Head of caudate nucleus (tissue), 42 donors: Measurements from ENCODE around the gene ANTXR2.

Experiments
- DNase-seq, 42 donors: peaks; one replicate each; pipeline versions ENCODE4 v3.0.0 to v3.0.0-alpha.2; 2020 to 2021; ENCODE audit warnings: mixed read lengths in 7 of 42
- intact Hi-C: fragments of 100-400 bp; cut with DNase I; formaldehyde crosslinking; loops from one replicate; pipeline ENCODE4 v1.15.0; 2022

Gene ANTXR2

DNA sequence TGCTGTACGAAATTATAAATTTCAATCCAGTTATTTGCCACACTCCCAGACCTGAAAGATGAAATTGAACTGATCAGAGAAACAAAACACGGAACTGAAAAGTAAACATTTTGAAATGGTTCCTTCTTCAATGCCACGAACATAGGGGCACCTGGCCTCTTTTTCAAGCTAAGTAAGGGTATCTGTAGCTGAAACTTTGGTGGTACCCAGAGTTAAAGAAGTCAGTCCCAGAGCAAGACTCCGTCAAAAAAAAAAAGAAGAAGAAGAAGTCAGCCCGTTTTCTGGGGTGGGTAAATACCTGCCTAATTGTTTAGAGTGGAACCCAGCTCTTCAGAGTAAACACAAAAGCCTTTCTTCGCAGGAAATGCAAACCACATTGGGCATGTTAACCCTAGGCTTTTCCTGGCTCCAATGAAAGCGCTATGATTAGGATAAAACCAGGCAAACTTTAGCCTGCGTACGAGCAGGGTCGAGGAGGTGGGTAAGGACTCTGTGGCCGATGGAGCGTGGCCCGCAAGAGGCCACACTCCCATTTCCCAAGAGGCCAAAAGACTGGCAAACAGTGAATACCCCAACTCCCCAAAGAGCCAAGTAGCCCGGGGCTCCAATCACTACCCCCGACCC, 1.3 kb downstream of the ANTXR2 start:
- peak in 1 of 42 donors; percentile 43 for DNase-seq
- intact Hi-C loops, result no loop called here

DNA sequence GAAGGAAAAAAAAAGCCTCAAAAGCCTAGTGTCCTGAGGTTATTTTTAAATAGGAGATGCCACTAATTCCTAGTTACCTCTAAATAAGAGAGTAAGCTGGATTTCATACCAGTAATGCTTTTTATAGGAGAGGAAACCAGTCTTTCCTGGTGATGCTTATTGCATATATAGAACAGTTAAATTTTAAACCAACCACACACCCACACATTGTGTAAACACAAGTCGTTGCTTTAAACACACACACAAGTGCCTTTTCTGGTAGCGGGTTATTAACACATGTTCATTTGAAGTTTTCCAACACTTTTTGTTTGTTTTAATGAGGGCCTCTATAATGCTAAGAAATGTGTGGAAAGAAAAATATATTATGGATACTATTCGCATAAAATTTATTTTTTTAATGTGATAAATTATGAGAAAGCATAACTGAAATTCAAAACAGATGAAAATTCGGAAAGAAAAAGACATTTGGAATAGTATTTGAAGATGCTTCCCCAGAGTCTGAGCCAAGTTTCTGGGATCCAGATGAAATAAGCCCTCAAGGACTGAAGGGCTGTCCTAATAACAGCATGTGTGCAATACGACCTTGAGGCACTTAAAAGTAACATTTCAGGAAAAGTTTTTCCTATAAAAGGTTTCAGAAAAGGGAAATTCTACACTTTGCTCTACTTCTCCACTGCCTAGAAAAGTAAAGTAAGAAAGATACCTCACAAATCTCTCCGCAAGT, 2.0 kb downstream of the ANTXR2 start:
- intact Hi-C loops, result no loop called here
- DNase-seq, result no peak

DNA sequence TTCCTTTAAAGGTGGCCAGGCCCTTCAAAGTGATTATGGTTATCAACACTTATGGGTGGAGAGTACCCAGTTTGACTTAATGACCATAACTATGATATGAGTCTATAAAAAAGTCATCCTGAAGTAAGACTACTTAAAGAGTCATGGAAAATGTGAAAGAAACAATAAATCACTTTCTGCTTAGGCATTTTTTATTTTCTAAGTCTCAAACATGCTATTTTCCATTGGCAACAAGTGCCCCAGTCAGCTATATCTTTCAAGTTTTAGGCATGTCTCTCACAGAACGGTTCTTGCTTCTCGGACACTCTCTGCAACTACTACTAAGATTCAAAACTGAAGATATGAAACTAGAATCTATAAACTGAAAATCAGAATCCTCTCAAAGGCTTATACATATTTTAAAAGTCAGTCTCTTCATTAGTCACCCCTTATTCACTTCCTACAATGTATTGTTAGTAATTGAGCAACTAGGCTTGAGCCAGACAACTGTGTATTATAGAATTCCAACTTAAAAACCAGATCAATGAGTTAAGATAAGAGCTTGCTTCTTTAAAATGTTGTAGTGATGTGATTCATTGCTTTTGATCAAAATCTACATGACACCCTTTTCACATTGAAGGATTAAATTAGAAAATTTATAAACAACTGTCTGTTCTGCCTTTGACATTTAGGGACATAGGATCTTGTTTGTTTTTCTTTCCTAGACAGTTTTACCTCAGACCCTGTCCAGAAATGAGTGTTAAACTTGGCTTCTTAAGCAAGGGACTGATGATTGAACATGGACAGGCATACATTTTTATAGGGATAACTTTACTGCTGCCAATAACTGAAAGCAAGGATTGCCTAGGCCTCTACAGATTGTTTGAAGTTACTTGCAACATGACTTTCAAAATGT, 2.9 kb downstream of the ANTXR2 start:
- intact Hi-C loops, result no loop called here
- DNase-seq, result no peak

DNA sequence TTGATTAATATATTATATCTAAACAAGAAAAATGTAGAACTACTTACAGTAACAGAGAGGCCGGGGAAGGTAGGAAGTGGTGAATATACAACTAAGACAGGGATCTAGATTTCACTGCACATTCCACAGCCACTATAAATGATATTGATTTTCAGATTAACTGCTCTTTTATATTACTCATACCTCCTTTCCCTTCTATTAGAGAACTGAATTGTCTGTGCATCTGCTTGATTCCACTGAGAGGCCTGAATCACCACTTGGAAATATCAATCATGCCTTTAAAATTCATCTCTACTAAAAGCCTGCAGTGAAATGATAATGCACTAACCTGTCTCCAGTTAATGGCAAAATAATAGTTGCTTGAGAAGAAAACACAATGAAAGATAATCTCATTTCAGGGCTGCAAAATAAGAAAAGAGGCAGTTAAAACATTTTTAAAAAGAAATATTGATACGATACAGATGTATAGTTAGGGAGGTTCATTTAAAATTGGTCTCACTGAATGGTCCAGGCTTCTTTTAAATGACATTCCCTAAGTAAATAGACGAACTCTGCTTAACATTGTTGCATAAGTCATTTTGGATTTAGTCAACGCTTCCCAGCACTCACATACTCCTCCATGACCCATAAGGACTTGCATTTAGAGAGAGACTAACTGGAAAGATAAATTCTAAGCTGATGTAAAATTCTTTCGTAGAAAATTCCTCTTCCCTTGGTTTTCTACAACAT, 3.8 kb downstream of the ANTXR2 start:
- no peak for DNase-seq
- intact Hi-C loops, result no loop called here

DNA sequence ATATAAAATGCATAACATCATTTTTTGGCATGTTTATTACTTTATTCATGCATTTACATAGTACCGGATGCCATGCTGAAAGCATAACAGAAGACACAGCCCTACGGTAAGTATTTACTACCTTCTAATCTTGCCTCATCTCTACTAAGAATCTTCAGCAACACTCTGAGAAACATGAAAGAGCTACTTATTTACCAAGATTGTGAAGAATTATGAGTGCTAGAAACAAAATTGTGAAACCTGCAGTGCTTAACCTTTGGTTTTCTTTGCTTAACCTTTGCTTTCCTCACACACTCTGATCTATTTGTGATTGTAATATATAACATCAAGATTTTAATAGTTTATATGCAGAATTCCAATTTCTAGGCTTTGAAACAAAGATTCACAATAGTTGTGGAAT, 7.4 kb downstream of the ANTXR2 start:
- intact Hi-C loops, result no loop called here
- DNase-seq, result no peak

DNA sequence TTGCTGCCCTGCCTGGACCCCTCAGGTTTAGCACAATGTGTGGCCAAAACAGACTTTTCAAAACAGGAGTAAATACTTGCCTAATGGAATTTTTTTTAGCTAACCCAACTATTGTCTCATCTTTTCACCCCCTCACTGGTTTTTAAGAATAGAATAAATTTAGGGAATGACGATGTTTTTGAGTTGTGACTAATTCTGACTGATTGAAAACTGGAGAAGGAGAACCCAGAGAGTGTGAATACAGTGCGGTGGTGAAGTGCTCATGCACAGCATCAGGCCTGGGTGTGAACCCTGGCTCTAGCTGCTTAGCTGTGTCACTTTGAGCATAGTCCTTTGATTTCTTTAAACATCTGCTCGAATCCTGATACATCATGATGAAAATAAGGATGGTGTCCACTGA, 10.5 kb downstream of the ANTXR2 start:
- intact Hi-C loops, result no loop called here
- no peak for DNase-seq

DNA sequence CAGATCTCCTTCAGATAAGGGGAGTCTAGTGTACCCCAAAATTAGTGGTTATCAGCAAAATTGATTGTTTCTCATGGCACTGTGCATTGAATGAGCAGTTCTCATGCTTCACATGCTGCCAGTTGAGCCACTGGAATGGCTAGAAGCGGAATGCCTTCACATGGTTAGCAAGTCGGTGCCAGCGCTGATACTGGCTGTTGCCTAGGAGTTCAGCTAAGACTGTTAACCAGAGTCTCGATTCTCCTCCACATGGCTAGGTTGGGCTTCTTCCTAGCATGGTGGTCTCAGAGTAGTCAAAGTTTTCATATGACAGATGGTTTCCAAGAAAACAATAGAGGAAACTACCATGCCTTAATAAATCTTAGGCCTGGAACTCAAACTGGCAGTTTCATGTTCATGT, 12.2 kb downstream of the ANTXR2 start:
- intact Hi-C loops, result no loop called here
- no peak for DNase-seq

DNA sequence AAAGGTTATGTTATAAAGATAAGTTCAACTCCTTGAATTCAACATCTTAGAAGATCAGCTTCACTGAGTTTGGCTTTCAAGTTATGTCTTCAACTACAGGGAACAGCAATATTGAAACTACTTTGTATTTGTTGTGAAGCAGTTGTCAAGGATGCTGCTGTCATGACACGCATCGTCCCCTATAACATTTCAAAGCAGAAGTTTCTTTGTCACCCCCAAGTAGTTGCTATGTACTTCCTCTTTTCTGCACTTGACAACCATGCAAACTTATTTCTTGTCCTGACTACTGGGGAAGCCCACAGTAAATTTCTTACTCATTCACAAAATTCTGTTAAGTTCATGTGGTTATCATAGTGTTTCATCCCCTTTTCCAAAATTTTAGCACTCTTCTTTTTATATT, 14.3 kb downstream of the ANTXR2 start:
- intact Hi-C loops, result no loop called here

DNA sequence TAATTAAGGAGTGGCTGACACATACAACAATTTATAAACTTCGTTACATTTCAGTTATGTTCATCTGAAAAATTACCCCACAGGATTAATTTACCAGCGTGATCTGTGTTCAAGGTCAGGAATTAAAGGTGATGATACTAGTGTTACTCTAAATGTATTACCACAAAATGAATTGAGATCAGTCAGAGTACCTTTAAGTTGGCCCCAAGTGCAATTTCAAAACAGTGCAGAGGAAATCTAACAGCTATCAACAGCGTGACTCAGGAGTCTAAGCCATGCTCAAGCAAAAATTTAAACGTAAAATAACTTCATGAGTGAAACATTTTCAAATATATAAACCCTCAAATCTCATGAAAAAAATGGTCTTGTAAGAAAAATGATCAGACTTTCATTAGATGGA, 18.7 kb downstream of the ANTXR2 start:
- intact Hi-C loops, result no loop called here
- DNase-seq, result no peak

More for the DNA sequence above, 14.3 kb downstream of the ANTXR2 start:
- no peak for DNase-seq

DNA sequence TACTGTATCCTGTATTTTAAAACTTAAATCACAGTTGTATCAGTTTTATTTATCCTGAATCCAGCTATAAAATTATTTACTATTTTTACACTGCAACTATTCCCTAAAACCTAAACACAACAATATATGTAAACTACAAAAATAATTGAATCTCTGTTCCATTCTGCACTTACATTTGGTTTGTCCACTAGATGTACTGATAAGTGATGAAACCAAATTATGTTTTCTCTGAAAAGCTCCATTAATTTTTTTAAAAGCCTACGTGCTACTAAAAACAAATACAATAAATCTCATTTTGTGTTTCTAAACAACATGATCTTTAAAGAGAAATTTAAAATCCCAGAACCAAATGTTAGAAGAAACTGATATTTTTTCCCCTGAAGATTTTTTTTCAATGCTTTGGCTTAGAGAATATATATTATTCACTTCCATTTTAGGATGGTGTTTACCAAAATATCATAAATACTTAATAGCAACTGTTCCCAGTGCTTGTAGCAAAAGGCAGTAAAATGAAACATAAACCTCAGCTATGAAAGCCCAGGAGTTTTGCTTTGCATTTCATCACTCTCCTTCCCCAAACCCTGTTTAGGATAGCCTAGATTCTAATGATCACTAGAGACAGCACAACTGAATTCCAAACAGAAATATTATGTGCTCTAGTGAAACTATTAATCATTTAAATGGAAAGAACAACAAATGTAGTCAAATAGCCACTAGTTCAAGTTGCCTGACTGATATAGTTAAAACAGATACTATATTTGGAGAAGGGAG, 19.7 kb downstream of the ANTXR2 start:
- intact Hi-C loops, result no loop called here
- DNase-seq, result no peak

DNA sequence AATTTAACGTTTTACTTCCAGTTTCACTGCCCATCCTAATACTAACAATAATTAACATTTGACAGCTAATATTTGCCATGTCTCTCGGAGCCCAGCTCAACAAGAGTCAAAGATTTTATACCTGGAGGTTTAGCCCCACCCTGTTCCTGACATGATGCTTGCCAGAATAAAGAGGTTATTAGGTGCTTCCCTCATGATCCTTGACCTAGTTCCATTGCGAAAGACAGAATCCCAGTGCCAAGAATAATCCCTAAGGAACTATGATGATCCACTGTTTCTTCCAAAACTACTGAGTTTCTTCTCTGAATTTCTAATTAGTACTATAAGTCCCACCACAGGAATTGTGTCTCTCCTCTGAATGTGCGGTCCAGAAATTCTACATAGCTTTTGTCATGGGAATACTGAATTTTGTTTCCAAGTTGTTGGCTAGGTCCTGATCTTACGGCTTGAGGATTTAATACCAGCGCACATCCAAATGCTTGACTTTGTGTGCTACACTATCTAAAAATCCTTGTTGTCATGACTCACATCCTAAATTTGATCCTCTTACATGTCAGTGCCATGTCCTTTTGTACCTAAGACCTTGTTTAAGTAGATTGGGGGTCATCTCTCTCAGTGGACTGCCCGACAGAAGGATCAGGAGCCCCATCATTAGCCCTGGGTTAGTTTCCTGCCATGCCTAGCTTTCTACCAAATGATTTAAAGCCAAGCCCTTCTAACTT, 23.1 kb downstream of the ANTXR2 start:
- intact Hi-C loops, result no loop called here
- no peak for DNase-seq

DNA sequence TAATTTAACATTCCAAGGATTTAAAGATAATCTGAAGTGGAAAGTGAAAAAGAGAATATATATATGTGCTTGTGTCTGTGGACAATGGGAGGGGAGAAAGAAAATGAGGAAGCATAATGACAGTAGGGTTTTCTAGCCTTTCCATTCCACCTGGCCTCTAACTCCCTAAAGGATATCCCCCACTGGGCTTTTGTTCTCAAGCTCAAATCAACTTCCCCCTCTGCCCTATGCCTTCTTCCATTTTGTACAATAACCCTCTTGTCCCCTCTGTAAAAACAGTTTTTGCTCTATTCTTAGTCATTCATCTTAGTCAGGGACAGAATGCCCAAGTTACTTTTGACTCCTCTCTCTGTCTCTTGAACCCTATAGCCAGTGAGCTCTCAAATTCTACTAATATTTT, 23.6 kb downstream of the ANTXR2 start:
- intact Hi-C loops, result no loop called here
- DNase-seq, result no peak

DNA sequence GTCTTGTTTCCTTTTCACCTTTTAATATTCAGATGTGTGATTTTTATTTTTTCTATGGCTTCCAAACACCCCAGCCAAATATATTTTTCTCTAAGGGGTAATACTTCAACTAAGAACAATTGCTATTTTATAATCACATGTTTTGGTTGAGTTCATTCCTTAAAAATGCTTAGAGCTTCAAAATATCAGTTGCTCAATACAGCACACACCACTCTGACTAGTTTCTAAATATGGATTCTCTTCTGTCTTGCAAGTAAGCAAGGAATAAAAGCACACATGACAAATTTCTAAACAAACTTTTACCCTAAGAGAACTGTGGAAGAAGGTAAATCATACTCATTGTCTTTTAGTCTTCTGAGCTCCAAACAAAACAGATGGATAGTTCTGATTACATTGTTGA, 27.2 kb downstream of the ANTXR2 start:
- intact Hi-C loops, result no loop called here
- no peak for DNase-seq

DNA sequence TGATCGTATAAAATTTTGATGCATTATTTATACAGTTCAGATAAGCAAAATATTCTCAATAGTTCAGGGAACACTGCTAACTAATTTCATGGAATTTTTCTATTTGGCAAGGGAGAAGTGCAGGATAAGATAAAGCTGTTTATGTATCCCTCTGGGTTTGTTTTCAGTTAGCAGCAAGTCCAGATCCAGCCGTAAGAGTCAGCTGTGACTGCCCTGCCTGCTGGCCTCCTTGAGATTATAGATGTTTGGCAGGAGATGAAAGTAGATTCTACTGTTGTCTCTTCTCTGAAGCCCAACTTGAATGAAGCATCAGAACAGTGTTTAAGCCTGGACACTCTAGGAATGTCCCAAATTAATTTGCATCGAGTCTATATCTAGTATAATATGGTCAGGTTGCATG, 29.5 kb downstream of the ANTXR2 start:
- DNase-seq, result no peak
- intact Hi-C loops, result no loop called here

DNA sequence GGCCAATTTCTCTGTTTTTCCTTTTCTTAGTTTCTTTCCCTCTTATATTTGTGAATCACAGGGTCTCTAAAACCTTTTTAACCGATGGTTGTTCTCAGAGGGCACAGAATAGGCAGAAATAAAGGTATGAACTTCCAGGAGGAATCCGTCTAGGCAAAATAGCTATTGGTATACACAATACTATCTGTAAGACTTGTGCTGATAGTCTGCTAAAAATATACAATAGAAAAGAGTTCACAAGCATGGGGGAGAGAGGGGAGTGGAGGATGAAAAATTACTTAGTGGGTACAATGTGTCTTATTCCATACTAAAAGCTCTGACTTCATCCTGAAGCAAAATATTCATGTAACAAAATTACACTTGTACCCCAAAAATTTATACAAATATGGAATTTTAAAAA, 30.2 kb downstream of the ANTXR2 start:
- intact Hi-C loops, result no loop called here
- DNase-seq, result no peak

DNA sequence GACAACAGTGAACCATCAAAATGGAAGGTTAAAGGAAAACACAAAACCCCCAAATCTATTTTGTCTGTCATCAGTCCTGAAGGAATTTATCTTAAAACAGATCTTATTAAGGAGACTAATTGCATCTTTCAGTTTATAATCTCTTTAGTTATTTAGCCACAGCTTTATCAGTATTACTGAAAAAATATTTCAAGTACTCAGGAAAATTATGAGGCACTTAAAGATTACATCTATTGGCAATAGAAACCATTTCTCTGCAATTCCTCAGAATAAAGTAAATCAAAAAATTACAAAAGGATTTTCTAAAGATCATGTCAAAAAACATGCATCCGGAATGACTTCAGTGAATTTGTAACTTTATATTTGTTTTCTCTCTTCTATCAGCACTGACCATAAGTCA, 35.2 kb downstream of the ANTXR2 start:
- intact Hi-C loops, result no loop called here
- DNase-seq, result no peak

DNA sequence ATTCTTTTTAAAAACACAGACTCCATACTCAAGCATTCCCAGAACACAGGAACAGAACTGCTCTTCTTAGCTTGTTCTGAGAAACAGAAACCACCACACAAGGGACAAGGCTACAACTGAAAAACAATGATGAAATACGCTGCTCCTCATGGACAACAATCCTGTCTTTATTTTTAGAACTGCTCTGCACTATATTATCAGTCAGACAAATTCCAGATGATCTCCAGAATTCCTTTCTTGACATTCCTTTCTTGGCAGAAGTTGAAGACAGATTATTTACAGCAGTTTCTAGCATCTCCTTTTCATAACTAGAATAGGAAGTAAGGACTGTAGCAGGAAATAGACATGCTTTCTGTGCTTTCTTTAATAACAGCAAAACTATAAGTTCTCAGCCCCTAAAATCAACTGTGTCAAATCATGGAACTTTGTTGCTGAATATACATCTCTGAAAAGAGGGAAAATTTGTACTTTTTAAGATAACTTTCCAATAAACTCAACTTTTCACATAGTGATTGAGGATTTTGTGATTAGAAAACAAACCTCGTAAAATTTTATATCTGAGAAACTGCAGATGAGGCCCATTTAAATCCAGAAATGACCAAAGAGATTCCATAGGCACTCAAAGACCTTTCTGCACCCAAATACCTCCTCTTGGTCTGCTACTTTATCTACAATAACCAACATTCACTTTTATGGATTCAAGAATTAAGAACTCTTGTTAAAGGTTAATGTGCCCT, 35.9 kb downstream of the ANTXR2 start:
- intact Hi-C loops, result no loop called here

DNA sequence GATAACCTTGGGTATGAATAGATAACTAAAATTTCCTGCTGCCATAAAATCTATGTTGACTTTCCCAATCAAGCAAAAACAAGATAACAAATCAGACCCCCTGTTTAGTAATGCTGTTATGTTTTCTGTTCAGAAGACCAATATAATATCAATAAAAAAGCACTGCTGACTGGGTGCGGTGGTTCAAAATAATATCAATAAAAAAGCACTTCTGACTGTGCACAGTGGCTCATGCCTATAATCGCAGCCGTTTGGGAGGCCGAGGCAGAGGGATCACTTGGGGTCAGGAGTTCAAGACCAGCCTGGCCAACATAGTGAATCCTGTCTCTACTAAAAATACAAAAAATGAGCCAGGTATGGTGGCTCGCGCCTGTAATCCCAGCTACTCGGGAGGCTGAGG, 36.7 kb downstream of the ANTXR2 start:
- no peak for DNase-seq
- intact Hi-C loops, result no loop called here

More for the DNA sequence above, 35.9 kb downstream of the ANTXR2 start:
- no peak for DNase-seq
